ENCODE data around the gene EMC6. TPM values are rescaled to one million over a fixed set of nuclear protein-coding genes. Genes with fewer than 3 reads are reported as not detected.

Gene EMC6
- total and polyA plus RNA-seq, 11 donors: 24.2 to 190 (median 52.1) TPM

- DNase-seq (no peak), ATAC-seq (peak in 2 of 4 donors; percentile 21 to 24)
- H3K27me3 ChIP-seq: no peaks in the 10 kb centered on the region
- peaks cover 0 to 16% (median 5%) of the 10 kb centered on the region in 12 donors for H3K4me1 ChIP-seq
- H3K4me3 ChIP-seq: no peak overlapping the region
- TF ChIP-seq CTCF (IDR thresholded peaks at IDR 0.05): no peak
- no peak for TF ChIP-seq POLR2A (IDR thresholded peaks at IDR 0.05)
- no peaks in the 10 kb centered on the region for H3K9me3 ChIP-seq
- WGBS, 4 donors: 54 to 74% (median 67%) methylated on average over 16 of the region's 16 CpGs
- intact Hi-C loops (cut with DNase I): no loop called here
- peaks cover 2 to 89% (median 72%) of the 10 kb centered on the region in 9 donors for H3K36me3 ChIP-seq
- H3K27ac ChIP-seq: peak overlapping the region in 9 of 12 donors; percentile 2 to 69 (median 40)
Measured at GRCh38 chr17:3626831-3627768, 41.5 kb upstream of the EMC6 start.

- TF ChIP-seq POLR2A (IDR thresholded peaks at IDR 0.05) (no peak), CTCF (IDR thresholded peaks at IDR 0.05) (no peak)
- Histone ChIP-seq H3K4me3 (no peak overlapping the region), H3K27me3 (no peaks in the 10 kb centered on the region), H3K4me1 (peaks cover 0 to 16% (median 5%) of the 10 kb centered on the region in 12 donors), H3K27ac (peak overlapping the region in 9 of 12 donors; percentile 2 to 69 (median 40)), H3K36me3 (peaks cover 0 to 89% (median 65%) of the 10 kb centered on the region in 9 donors), H3K9me3 (no peaks in the 10 kb centered on the region)
- DNase-seq (peak in 1 of 5 donors; percentile 21), ATAC-seq (no peak)
- intact Hi-C loops (cut with DNase I): no loop called here
- 49 to 67% (median 66%) methylated on average over 11 of the region's 11 CpGs for WGBS, 4 donors
Measured at GRCh38 chr17:3627769-3628167, 40.8 kb upstream of the EMC6 start.

GRCh38 chr17:3630781-3631180 is 37.8 kb upstream of the EMC6 start:
- Histone ChIP-seq H3K4me1 (peaks cover 0 to 37% (median 15%) of the 10 kb centered on the region in 12 donors), H3K4me3 (no peak overlapping the region), H3K27ac (no peak overlapping the region), H3K36me3 (peaks cover 0 to 64% (median 40%) of the 10 kb centered on the region in 9 donors), H3K9me3 (no peaks in the 10 kb centered on the region), H3K27me3 (no peaks in the 10 kb centered on the region)
- intact Hi-C loops (cut with DNase I): loop anchor here in 2 of 10 donors (10.0 kb wide), 1 partner anchor 96 kb away; no protein-coding TSS in a partner anchor
- no peak for DNase-seq
- no peak for ATAC-seq
- WGBS, 4 donors: 77 to 86% (median 85%) methylated on average over 10 of the region's 10 CpGs
- TF ChIP-seq POLR2A (IDR thresholded peaks at IDR 0.05) (no peak), CTCF (IDR thresholded peaks at IDR 0.05) (no peak)

GRCh38 chr17:3632287-3632686 is 36.3 kb upstream of the EMC6 start:
- 93 to 99% (median 96%) methylated on average over 7 of the region's 7 CpGs for WGBS, 4 donors
- Histone ChIP-seq H3K36me3 (peaks cover 0 to 48% (median 28%) of the 10 kb centered on the region in 9 donors), H3K4me1 (peaks cover 0 to 39% (median 16%) of the 10 kb centered on the region in 12 donors)

More at GRCh38 chr17:3632287-3632686, 36.3 kb upstream of the EMC6 start:
- no peak for TF ChIP-seq CTCF (IDR thresholded peaks at IDR 0.05)
- TF ChIP-seq POLR2A (IDR thresholded peaks at IDR 0.05): no peak
- Histone ChIP-seq H3K27ac (no peak overlapping the region), H3K27me3 (no peaks in the 10 kb centered on the region), H3K4me3 (no peak overlapping the region), H3K9me3 (no peaks in the 10 kb centered on the region)
- ATAC-seq (no peak), DNase-seq (no peak)
- intact Hi-C loops (cut with DNase I): loop anchor here in 2 of 10 donors (1.0 to 10.0 kb wide), 2 partner anchors 32 to 97 kb away; no protein-coding TSS in a partner anchor
